Right ventricle myocardium superior (tissue), 1 donor: ENCODE data around the gene CCDC92. TPM values are rescaled to one million over a fixed set of nuclear protein-coding genes. Genes with fewer than 3 reads are reported as not detected.

Source experiments
- ATAC-seq: fragments of 200-7000 bp; cut with Tn5 transposase; one replicate; pipeline ENCODE4 v1.9.1; 2020; ENCODE audit warnings: mild to moderate bottlenecking; ENCODE audit not compliant: poor library complexity
- DNase-seq: peaks from one replicate; pipeline ENCODE4 v3.0.0-alpha.2; 2020
- intact Hi-C: fragments of 100-400 bp; cut with DNase I; formaldehyde crosslinking; loops from one replicate; pipeline ENCODE4 v1.11.2; 2022
- long read RNA-seq: library from polyadenylated mRNA; unstranded; transcript quantifications from one replicate; pipeline ENCODE4 v2.0.0, GENCODE V29; 2021
- total RNA-seq: library from RNA; stranded (reverse); fragmentation: NEBNext Ultra II Directional; extraction: Animal tissue kit (Norgen Biotek cat#: 25700); gene quantifications from one replicate; pipeline ENCODE4 v1.2.1, GENCODE V29; 2021
- donor health status: DM: no; HTN: yes; CAD: no; lungs with severe emphysema.

Gene CCDC92, protein sequence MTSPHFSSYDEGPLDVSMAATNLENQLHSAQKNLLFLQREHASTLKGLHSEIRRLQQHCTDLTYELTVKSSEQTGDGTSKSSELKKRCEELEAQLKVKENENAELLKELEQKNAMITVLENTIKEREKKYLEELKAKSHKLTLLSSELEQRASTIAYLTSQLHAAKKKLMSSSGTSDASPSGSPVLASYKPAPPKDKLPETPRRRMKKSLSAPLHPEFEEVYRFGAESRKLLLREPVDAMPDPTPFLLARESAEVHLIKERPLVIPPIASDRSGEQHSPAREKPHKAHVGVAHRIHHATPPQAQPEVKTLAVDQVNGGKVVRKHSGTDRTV
- 54.0 TPM for total RNA-seq
- long read RNA-seq, full-length matches to known transcripts, result 185 of 246 reads
- long read RNA-seq, partial matches to known transcripts, result 0 of 246 reads
- long read RNA-seq, other reads (novel, unspliced or antisense), result 61 of 246 reads

DNA sequence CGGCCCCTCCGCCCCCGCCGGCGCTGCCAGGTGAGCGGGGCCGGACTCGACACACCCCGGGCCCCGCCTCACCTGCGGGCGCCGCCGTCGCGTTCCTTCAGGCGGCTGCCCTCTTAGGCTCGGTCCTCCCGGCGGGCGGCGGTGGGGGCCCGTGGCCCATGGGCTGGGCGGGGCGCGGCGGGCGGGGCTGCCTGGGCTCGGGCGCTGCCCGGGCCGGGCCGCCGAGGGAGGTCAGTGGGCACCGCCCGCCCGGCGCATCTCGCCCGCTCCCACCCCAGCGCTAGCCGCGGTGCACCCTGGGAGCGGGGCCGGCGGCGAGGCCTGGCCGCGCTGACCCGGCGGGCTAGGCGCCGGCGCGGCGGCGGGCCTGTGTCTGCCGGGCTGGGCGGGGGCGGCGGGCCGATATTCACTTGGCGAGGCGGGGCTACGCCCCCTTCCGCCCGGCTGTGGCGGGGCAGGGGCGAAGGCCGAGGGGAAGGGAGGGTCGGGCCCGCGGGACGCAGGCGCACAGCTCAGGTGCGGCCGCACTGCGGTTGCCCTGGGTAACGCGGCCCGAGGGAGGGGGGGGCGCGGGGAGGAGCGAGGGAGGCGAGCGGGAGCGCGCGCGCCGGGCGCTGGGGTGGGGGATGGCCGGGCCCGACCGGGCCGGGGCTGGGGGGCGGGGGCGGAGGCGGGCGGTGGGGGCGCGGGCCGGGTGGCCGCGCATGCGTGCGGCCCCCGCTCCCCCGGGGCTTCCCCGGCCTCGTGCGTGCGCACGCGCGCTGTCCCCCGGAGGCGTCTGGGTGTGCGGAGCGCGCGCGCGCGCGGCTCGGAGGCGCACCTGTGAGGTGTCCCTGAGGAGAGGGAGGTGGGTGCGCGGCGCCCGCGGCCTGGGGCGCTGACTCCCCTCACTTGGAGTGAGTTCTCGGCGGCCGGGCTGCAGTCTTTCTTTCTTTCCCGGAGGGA, at the start of gene CCDC92, which contains the start of gene ZNF664:
CCDC92 (minus strand) TSS at position 375 of the 945 bp plus-strand sequence. CDS start 28,526 bp downstream, outside the sequence.
ZNF664 (plus strand) TSS at position 759 of the 945 bp plus-strand sequence. CDS start 38,930 bp downstream, outside the sequence.
- ATAC-seq (peak; percentile 91), DNase-seq (peak; percentile 94)
- intact Hi-C loops, result no loop called here

DNA sequence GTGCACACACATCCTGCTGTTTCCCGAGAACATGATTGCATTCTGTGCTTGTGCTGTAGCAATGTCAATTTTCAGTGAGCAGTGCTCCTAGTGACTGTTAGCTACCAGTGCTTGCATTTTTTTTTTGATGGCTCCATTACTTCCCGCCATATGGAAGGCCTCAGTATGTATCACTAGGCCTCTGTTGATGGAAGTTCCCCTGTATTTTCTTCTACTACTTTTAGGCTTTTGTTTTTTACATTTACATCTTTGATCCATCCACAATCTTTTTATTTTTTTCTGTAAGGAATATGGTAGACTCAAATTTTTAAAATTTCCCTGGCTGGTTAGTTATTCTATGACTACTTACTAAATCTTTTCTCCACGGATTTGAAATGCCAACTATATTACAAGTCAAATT, 49.5 kb upstream of the CCDC92 start:
- DNase-seq, result no peak
- intact Hi-C loops, result no loop called here
- no peak for ATAC-seq

DNA sequence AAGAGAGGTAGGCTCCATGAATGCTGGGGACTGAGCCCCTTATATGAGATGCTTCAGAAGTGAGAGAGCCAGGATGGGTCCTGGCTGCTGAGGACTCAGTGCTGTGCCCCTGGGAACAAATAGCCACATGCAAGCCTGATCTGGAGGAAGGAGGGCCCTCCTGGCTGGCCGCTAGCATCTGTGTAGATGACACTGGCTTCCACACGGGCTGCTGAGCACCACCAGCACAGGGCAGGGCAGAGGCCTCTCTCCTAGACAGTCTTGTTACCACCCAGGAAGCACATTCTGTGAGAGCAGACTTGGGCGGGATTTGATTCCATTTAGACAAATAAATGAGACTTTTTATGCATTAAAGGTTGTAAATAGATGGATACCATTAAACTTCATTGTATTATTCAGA, 48.4 kb upstream of the CCDC92 start:
- DNase-seq (no peak), ATAC-seq (peak; percentile 14)
- intact Hi-C loops, result no loop called here

DNA sequence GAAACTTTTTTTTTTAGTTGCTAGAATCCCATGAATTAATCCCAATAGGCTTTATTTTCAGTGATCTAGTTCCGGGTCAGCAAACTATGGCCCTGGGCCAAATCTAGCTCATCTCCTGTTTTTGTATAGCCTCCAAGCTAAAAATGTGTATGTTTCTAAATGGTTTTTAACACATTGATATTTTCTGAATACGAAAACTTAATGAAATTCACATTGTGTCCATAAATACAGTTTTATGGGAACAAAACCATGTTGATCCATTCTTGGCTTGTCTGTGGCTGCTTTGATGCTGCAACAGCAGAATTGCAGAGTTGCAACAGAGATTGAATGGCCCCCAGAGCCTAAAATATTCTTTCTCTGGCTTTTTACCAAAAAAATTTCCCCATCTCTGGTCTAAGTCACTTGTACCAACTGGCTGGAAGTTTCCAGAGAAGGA, 47.9 kb upstream of the CCDC92 start:
- no peak for DNase-seq
- intact Hi-C loops, result no loop called here
- ATAC-seq, result peak; percentile 58

DNA sequence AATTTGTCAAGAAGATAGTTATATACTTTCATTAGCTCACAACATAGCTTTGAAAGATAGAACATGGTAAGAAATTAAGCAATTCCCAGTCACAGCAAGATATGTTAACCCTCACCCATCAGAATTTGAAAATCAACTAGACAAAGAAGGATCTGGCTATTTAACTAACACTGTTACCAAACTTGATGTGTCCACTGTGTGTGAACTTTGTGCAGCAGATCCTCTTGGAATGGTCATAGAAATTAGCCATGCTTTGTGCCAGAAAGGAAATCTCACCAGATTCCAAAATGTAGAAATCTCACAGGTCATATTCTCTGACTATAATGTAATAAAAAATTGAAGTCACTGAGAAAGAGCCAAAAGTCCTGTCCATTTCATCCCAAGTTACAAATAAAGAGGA, 46.5 kb upstream of the CCDC92 start:
- DNase-seq (no peak), ATAC-seq (no peak)
- intact Hi-C loops, result no loop called here

DNA sequence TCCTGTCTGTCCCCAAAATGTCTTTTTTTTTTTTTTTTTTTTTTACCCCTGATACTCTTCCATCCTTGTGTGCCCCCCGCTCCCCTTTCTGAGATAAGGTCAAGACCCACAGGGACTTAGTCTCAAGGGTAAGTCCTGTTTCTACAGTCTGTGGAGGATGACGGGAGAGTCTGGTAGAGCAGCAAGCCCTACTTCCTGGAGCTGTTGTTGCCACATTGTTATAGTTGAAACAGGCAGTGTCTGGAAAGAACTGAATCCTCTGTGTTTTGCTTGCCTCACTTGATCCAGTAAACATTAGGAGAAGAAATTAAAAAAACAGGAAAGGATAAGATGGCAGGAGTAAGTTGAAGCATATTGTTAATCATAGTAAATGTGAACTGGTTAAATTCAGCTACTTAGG, 45.9 kb upstream of the CCDC92 start:
- ATAC-seq (no peak), DNase-seq (no peak)
- intact Hi-C loops, result no loop called here

DNA sequence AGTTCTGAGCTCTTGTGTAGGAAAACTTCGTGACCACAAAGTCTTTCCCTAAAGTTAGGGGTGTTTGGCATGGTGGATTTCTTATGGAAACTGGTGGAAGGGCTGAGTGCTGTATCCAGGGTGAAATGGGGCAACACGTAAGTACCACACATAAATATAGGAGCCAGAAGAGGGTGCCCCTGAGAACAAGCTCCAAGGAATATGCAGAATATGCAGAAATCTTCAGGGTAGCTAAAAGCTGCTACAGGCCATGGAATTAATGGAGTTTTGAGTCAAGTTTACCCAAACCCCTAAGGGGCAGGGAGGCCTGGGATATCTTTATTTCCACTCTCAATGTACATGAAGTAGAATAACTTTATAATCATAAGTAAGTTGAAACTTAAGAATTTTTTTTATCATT, 44.4 kb upstream of the CCDC92 start:
- no peak for ATAC-seq
- no peak for DNase-seq
- intact Hi-C loops, result no loop called here

DNA sequence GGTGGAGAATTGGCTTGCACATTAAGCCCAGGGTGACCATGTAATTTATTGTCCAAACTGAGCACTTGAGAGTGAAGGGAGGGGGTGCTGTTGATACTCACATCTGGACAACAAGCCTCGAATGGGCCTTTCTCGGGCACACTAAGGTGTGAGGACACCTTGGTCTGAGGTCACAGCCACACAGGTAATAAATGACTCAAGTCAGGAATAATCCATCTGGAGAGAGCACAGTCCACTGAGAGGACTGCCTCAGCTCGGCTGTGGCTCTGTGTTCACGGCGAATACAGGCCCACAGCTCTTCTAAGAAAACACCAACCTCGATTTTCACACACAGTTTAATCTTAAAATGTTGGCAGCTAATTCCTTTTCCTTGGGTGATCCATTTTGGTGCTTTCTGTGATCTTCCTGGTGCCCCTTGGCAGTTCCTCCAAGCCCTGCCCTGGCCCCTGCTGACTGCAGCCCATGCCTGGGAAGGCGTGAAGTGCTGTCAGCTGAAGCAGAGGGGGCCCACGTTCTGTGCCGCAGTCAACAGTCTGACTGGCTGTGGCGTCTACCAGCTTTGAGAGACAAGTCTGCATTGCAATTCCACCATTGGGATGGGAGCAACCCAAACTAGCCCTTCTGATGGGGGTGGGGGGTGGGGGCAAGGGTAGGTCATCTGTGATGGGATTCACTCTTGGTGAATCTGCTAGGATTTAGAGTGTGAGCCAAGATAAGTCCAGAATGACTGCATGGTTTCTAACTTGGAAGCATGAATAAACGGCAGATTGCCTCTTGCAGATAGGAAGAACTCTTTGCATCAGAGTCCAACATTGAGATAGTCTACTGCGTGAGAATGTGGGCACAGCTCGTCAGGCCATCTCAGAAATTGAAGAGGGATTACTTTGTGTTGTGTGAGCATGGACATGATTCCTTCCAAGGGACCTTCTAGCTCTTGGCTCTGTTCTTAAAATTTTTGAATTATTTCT, 43.1 kb upstream of the CCDC92 start:
- DNase-seq, result no peak
- no peak for ATAC-seq
- intact Hi-C loops, result no loop called here

DNA sequence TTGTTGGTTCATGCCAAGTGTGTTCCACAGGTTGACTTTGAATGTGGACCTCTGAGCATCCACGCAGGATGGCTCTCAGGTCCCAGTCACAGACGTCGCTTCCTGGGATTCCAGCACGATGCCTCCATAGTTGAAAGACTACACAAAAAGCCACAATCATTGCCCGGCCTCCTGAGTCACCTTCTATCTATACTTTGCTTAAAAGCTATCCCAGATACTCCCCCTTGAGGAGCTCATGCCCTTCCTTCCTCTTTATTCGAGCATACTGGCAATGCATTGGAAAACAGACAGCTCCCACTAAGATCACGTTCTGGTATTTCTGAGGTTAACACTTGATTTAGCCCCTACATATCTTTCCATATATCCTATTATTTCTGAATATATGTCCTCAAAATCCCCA, 40.4 kb upstream of the CCDC92 start:
- intact Hi-C loops, result no loop called here
- ATAC-seq (no peak), DNase-seq (no peak)

DNA sequence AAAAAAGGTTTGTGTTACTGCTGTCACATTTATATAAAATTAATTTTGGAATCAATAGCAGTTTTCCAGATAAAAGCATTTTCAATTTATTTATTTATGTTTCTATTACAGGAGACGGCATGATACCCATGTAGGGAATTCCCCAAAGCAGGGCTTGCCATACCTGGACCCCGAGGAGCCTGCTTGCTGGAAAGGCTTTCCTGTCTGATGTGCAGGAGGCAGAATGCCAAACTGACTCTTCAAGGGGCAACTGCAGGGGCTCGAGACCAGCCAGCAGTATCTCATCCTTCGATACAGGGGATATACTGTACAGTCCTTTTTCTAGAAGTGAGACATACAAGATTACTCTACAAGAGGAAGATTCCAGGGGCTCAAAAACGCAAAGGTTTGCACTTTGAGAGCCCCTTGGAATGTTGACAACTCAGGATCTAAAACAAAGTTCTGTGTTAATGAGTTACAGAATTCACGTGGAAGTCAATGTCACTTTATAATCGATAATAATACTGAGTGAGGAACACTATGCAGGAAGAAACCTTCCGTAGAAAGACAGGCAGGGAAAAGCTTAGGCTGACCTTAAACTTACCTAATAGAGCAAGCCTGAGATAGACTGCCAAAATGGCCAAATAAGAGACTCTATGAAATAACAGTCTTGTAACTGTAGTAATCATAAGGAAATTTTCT, 38.9 kb upstream of the CCDC92 start:
- DNase-seq (no peak), ATAC-seq (no peak)
- intact Hi-C loops, result no loop called here

DNA sequence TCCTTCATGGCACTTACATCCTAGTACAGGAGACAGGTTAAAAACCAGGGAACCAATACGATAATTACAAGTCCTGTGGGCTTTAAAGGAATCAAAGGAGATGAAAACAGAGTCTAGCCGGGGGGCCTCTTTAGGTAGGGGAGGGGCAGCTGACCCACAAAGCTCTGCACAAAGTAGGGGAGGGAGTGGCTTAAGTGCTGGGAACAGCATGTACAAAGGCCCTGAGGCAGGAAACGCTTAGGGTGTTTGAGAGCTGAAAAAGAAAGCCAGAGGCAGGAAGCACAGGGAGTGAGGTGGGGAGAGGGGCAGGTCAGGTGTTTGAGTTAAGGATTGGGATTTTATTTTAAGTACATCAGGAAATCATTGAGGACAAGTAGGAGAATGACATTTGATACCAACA, 38.1 kb upstream of the CCDC92 start:
- DNase-seq (no peak), ATAC-seq (no peak)
- intact Hi-C loops, result no loop called here

DNA sequence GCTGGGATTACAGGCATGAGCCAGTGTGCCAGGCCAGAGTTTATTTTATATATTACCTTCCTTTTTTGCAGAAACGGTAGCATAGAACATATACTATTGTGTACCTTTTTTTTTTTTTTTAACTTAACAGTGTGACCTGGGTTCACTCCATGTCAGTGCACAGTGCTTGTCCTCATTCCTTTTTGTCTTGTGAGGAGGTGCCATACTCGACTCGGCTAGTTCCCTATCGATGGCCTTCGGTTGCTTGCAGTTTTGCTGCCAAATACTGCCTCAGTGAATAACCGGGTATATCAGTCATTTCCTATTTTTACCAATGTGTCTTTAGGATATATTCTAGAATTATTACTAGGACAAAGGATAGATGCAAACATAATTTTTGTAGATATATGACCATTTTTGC, 37.1 kb upstream of the CCDC92 start:
- DNase-seq, result no peak
- intact Hi-C loops, result no loop called here
- no peak for ATAC-seq

DNA sequence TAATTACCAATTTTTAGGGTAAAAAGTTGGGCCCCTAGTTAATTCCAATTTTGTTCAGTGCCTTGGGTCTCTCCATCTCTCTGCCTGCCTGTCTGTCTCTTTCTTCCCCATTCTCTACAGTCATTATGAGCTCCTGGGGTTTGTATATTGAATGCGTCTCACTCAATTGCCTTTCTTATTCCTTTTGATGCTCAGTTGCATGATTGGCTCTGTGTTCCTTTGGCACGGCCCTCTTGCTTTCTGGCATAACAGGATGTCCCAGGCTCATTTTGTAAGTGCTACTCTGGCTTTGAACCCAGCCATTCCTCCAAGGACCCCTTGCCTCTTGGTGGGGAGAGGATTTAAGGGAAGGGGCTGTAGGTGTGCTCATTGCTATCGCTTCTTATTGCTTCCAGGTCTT, 36.0 kb upstream of the CCDC92 start:
- peak; percentile 47 for ATAC-seq
- no peak for DNase-seq
- intact Hi-C loops, result no loop called here

DNA sequence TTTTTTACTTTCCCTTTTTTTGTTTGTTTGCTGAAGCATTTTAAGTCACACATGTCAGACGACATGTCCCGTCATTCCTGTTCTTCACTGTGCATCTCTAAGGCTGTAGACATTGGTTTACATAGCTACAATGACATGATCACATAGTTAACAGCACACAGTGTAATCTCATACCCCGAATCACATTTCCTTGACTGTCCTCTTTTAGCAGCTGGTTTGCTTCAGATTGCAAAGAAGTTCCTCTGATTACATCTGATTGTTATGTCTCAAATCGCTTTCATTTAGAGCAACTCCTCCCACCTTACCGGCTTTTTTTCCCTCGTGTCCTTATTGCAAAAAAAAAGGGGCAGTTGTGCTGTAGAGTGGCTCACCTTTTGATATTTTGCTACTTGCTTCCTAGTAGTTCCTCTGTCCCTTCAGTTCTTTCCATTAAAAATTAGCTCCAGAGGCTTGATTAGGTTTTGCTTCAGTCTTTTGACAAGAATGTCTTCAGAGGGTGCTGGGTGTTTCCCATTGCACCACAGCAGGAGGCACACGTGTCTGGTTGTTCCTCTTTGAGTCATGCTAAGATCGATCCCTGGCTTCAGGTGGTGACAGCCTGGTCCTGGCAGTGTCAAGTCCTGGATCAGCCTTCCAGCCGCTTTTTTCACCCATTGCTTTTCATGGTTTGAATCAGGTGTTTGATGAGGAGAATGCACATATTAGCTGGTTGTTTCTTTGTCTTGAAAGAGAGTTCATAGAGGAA, 35.4 kb upstream of the CCDC92 start:
- peak; percentile 38 for ATAC-seq
- intact Hi-C loops, result no loop called here
- no peak for DNase-seq

DNA sequence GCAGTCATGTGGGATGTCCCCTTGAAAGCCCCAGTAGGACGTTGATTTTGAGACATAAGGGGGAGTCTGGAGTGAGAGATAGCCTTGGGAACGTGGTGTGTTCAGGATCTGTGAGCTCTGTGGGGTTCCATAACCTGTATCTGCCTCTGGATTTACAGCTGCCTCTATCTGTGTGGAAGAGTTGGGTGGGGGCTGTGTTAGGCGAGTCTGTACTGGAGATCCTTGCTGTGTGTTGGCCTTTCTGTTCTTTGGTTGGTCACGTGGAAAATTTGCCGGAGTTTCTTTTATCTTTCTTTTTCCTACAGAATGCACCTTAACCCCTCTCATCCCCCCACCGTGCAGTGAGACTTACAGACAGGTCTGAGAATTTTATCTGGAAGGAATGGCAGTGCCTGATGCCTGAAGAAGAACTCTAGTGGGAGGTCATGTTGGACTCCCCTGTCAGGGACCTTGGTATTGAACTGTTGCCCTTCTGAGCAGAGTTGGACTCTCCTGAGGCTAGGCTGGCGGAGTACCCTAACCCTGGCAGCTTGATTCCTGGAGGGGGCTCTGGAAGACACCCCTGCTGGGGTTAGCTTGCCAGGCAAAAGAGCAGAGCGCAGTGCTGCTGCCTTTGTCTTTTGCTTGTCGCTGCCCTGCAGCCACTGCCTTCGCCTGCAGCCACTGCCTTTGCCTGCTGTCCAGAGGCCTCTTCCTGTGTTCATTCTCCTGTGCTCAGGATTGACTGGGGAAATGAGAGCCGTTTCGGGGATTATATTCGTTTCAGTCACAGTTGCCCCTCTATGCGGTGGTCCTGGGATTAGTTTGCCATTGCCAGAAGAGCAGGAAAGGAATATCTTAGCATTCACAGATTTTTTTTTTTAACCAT, 34.4 kb upstream of the CCDC92 start:
- intact Hi-C loops, result no loop called here
- ATAC-seq (no peak), DNase-seq (no peak)

DNA sequence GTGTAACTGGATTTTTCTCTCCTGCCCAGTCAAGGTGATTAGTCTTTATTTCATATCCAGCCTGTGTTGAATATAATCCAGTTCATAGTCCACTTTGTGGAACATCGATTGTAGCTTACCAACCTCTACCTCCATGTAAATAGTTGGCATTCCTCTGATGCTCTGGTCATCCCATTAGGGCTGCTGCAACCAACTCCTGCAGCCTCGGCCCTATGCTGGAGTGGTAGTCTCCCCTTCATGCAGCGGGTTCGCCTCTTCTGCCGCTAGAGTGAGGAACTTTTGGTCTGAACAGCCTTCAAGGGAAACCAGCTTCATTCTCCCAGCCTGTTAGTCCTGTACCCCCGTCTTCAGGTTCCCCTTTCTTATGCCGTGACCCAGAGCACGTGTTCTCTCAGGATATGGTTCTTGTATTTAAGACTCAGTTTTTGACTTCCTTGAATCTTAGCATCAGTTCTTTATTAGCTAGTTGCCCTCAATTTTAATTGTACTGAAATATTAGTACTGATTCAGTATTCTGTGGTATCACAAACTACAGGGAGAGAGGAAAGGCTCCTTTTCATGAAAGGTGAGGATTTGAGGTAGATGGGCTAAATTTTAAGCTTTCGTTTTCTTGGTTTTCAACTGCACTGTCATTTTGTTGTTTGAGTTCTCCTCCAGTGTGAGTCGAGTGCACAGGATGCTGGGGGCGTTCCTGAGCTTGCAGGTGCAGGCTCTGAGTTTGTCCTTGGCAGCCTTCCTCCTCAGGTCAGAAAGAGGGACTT, 33.6 kb upstream of the CCDC92 start:
- intact Hi-C loops, result no loop called here
- ATAC-seq, result no peak
- DNase-seq, result no peak
